Measurements from ENCODE around the gene WIPF1.

GRCh38 chr2:174527101-174527721 is 70.4 kb downstream of the WIPF1 start:
- TF ChIP-seq CTCF (IDR thresholded peaks at IDR 0.05 in 2 of 3, conservative IDR thresholded peaks at IDR 0.05 in 1 of 3; ENCODE audit: borderline replicate concordance in 1 of 3, insufficient read depth in 1 of 3, low read depth in 2 of 3, low read length in 2 of 3) (no peak), SRF (IDR thresholded peaks at IDR 0.05; ENCODE audit: low read depth) (no peak), TCF7L2 (IDR thresholded peaks at IDR 0.05; ENCODE audit: borderline replicate concordance, extremely low read depth, insufficient read depth, insufficient read length) (no peak), EZH2 (IDR thresholded peaks at IDR 0.05) (no peak), POLR2A (IDR thresholded peaks at IDR 0.05; ENCODE audit: borderline replicate concordance, extremely low read depth, insufficient read depth, insufficient read length) (no peak), POLR2AphosphoS5 (IDR thresholded peaks at IDR 0.05; ENCODE audit: low read depth, low read length) (no peak), MAX (IDR thresholded peaks at IDR 0.05) (no peak), EGR1 (IDR thresholded peaks at IDR 0.05; ENCODE audit: low read depth) (no peak), ZFX (IDR thresholded peaks at IDR 0.05) (no peak), EZH2phosphoT487 (IDR thresholded peaks at IDR 0.05; ENCODE audit: borderline replicate concordance) (no peak), CBX3 (IDR thresholded peaks at IDR 0.05; ENCODE audit: low read depth) (no peak), FOSL1 (IDR thresholded peaks at IDR 0.05; ENCODE audit: low read depth) (no peak)
- TF ChIP-seq, protein P1, sequence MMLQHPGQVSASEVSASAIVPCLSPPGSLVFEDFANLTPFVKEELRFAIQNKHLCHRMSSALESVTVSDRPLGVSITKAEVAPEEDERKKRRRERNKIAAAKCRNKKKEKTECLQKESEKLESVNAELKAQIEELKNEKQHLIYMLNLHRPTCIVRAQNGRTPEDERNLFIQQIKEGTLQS (IDR thresholded peaks at IDR 0.05), result no peak
- TF ChIP-seq, protein P2, sequence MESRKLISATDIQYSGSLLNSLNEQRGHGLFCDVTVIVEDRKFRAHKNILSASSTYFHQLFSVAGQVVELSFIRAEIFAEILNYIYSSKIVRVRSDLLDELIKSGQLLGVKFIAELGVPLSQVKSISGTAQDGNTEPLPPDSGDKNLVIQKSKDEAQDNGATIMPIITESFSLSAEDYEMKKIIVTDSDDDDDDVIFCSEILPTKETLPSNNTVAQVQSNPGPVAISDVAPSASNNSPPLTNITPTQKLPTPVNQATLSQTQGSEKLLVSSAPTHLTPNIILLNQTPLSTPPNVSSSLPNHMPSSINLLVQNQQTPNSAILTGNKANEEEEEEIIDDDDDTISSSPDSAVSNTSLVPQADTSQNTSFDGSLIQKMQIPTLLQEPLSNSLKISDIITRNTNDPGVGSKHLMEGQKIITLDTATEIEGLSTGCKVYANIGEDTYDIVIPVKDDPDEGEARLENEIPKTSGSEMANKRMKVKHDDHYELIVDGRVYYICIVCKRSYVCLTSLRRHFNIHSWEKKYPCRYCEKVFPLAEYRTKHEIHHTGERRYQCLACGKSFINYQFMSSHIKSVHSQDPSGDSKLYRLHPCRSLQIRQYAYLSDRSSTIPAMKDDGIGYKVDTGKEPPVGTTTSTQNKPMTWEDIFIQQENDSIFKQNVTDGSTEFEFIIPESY (IDR thresholded peaks at IDR 0.05; ENCODE audit: extremely low read depth, insufficient replicate concordance, low read length), result no peak

Measured in HCT116 (cell line).